Measurements from ENCODE around the gene ERMARD. TPM values are rescaled to one million over a fixed set of nuclear protein-coding genes. Genes with fewer than 3 reads are reported as not detected.

Gene ERMARD
- total RNA-seq, 1 experiment from 2014 or later: 25.3 TPM

- H3K27me3 ChIP-seq (replicated peaks; ENCODE audit: control insufficient read depth, insufficient read depth, low read length): no peaks in the 10 kb centered on the region
- H3K4me1 Mint-ChIP-seq (ENCODE audit: low read depth, unreplicated experiment): peaks cover 58% of the 10 kb centered on the region
- BruUV-seq (replicated peaks): no TSS peak
- H3K27me3 Mint-ChIP-seq (ENCODE audit: insufficient read depth, unreplicated experiment): no peaks in the 10 kb centered on the region
- ChIA-PET CTCF (no interaction called here), POLR2A (no interaction called here)
- H3K9me3 Mint-ChIP-seq (ENCODE audit: unreplicated experiment): no peaks in the 10 kb centered on the region
- H3K9me3 ChIP-seq: no peaks in the 10 kb centered on the region
- H3K4me1 ChIP-seq: peaks cover 38% of the 10 kb centered on the region
- no peak for DNase-seq
- TF ChIP-seq CTCF (IDR thresholded peaks at IDR 0.05; ENCODE audit: insufficient read depth in 1 of 2, low read depth in 1 of 2, low read length in 1 of 2, severe bottlenecking in 1 of 2, unreplicated experiment in 1 of 2): no peak
- no peak overlapping the region for H3K27ac Mint-ChIP-seq (ENCODE audit: unreplicated experiment)
- H3K4me3 ChIP-seq (ENCODE audit: low read depth, low read length): no peak overlapping the region
- peaks cover 29% of the 10 kb centered on the region for H3K36me3 Mint-ChIP-seq (ENCODE audit: insufficient read depth, unreplicated experiment)
- H3K4me3 Mint-ChIP-seq (ENCODE audit: unreplicated experiment): no peak overlapping the region
- H3K36me3 ChIP-seq (ENCODE audit: control insufficient read depth, insufficient read depth, low read length): no peaks in the 10 kb centered on the region
- intact Hi-C loops (cut with micrococcal nuclease; ENCODE audit: unreplicated experiment): loop anchor here (5.0 to 10.0 kb wide), 3 partner anchors 89 to 471 kb away; no protein-coding TSS in a partner anchor
Observed at GRCh38 chr6:169793408-169793807, 42.0 kb downstream of the ERMARD start.

GRCh38 chr6:169794317-169795055 is 43.1 kb downstream of the ERMARD start:
- no TSS peak for BruUV-seq (replicated peaks)
- no peaks in the 10 kb centered on the region for H3K36me3 ChIP-seq (ENCODE audit: control insufficient read depth, insufficient read depth, low read length)
- H3K27ac Mint-ChIP-seq (ENCODE audit: unreplicated experiment): peak overlapping the region; percentile 42
- no peaks in the 10 kb centered on the region for H3K27me3 Mint-ChIP-seq (ENCODE audit: insufficient read depth, unreplicated experiment)
- DNase-seq: no peak
- H3K36me3 Mint-ChIP-seq (ENCODE audit: insufficient read depth, unreplicated experiment): peaks cover 29% of the 10 kb centered on the region
- ChIA-PET POLR2A (no interaction called here), CTCF (interaction anchor here (1.2 kb wide), 1 partner anchor 9 kb away, joined by 3 read pairs; no protein-coding TSS in a partner anchor)
- no peaks in the 10 kb centered on the region for H3K9me3 ChIP-seq
- peaks cover 60% of the 10 kb centered on the region for H3K4me1 Mint-ChIP-seq (ENCODE audit: low read depth, unreplicated experiment)
- no peaks in the 10 kb centered on the region for H3K27me3 ChIP-seq (replicated peaks; ENCODE audit: control insufficient read depth, insufficient read depth, low read length)
- peaks cover 41% of the 10 kb centered on the region for H3K4me1 ChIP-seq
- no peaks in the 10 kb centered on the region for H3K9me3 Mint-ChIP-seq (ENCODE audit: unreplicated experiment)
- intact Hi-C loops (cut with micrococcal nuclease; ENCODE audit: unreplicated experiment): loop anchor here (5.0 to 10.0 kb wide), 3 partner anchors 88 to 470 kb away; no protein-coding TSS in a partner anchor
- TF ChIP-seq CTCF (IDR thresholded peaks at IDR 0.05; ENCODE audit: insufficient read depth in 1 of 2, low read depth in 1 of 2, low read length in 1 of 2, severe bottlenecking in 1 of 2, unreplicated experiment in 1 of 2): no peak
- H3K4me3 Mint-ChIP-seq (ENCODE audit: unreplicated experiment): no peak overlapping the region
- no peak overlapping the region for H3K4me3 ChIP-seq (ENCODE audit: low read depth, low read length)

GRCh38 chr6:169795196-169795595 is 43.8 kb downstream of the ERMARD start:
- Histone ChIP-seq H3K4me3 (ENCODE audit: low read depth, low read length) (no peak overlapping the region), H3K27me3 (replicated peaks; ENCODE audit: control insufficient read depth, insufficient read depth, low read length) (no peaks in the 10 kb centered on the region), H3K4me1 (peaks cover 46% of the 10 kb centered on the region), H3K36me3 (ENCODE audit: control insufficient read depth, insufficient read depth, low read length) (no peaks in the 10 kb centered on the region), H3K9me3 (no peaks in the 10 kb centered on the region)
- ChIA-PET CTCF (interaction anchor here (0.8 to 1.2 kb wide), 2 partner anchors 8 to 15 kb away, joined by 3 read pairs; no protein-coding TSS in a partner anchor), POLR2A (no interaction called here)
- H3K36me3 Mint-ChIP-seq (ENCODE audit: insufficient read depth, unreplicated experiment): peaks cover 30% of the 10 kb centered on the region
- no peak for TF ChIP-seq CTCF (IDR thresholded peaks at IDR 0.05; ENCODE audit: insufficient read depth in 1 of 2, low read depth in 1 of 2, low read length in 1 of 2, severe bottlenecking in 1 of 2, unreplicated experiment in 1 of 2)
- BruUV-seq (replicated peaks): no TSS peak
- H3K9me3 Mint-ChIP-seq (ENCODE audit: unreplicated experiment): no peaks in the 10 kb centered on the region
- no peaks in the 10 kb centered on the region for H3K27me3 Mint-ChIP-seq (ENCODE audit: insufficient read depth, unreplicated experiment)
- H3K4me1 Mint-ChIP-seq (ENCODE audit: low read depth, unreplicated experiment): peaks cover 59% of the 10 kb centered on the region
- intact Hi-C loops (cut with micrococcal nuclease; ENCODE audit: unreplicated experiment): loop anchor here (10.0 kb wide), 1 partner anchor 470 kb away; no protein-coding TSS in a partner anchor
- H3K4me3 Mint-ChIP-seq (ENCODE audit: unreplicated experiment): no peak overlapping the region
- peak overlapping the region; percentile 42 for H3K27ac Mint-ChIP-seq (ENCODE audit: unreplicated experiment)
- DNase-seq: peak in 1 of 2 experiments; percentile 35

Measured in Caco-2 (cell line).